ENCODE measurements around the gene SLC24A3.

Gene SLC24A3

GRCh38 chr20:19506021-19506420 lies 293.6 kb downstream of the SLC24A3 start:
- H3K4me3 ChIP-seq (replicated peaks; ENCODE audit: low read depth, low read length) = no peak overlapping the region
- DNase-seq (ENCODE audit: extremely low read depth, low read depth) = no peak
- no peak for TF ChIP-seq CTCF (IDR thresholded peaks at IDR 0.05; ENCODE audit: low read depth, low read length, missing control alignments)

- no peak for TF ChIP-seq CTCF (IDR thresholded peaks at IDR 0.05; ENCODE audit: low read depth, low read length, missing control alignments)
- DNase-seq (ENCODE audit: extremely low read depth, low read depth) = no peak
- H3K4me3 ChIP-seq (replicated peaks; ENCODE audit: low read depth, low read length) = no peak overlapping the region
These were observed 296.0 kb downstream of the SLC24A3 start for GRCh38 chr20:19508449-19508848.

- TF ChIP-seq CTCF (IDR thresholded peaks at IDR 0.05; ENCODE audit: low read depth, low read length, missing control alignments) = no peak
- DNase-seq (ENCODE audit: extremely low read depth, low read depth) = no peak
- H3K4me3 ChIP-seq (replicated peaks; ENCODE audit: low read depth, low read length) = no peak overlapping the region
These were observed 298.2 kb downstream of the SLC24A3 start for GRCh38 chr20:19510611-19511010.

GRCh38 chr20:19511931-19512330 lies 299.5 kb downstream of the SLC24A3 start:
- DNase-seq (ENCODE audit: extremely low read depth, low read depth) = no peak
- H3K4me3 ChIP-seq (replicated peaks; ENCODE audit: low read depth, low read length) = no peak overlapping the region
- no peak for TF ChIP-seq CTCF (IDR thresholded peaks at IDR 0.05; ENCODE audit: low read depth, low read length, missing control alignments)

- no peak overlapping the region for H3K4me3 ChIP-seq (replicated peaks; ENCODE audit: low read depth, low read length)
- DNase-seq (ENCODE audit: extremely low read depth, low read depth) = no peak
- no peak for TF ChIP-seq CTCF (IDR thresholded peaks at IDR 0.05; ENCODE audit: low read depth, low read length, missing control alignments)
These were observed 300.6 kb downstream of the SLC24A3 start for GRCh38 chr20:19512886-19513677.

GRCh38 chr20:19515074-19515473 lies 302.6 kb downstream of the SLC24A3 start:
- DNase-seq (ENCODE audit: extremely low read depth, low read depth) = no peak
- no peak for TF ChIP-seq CTCF (IDR thresholded peaks at IDR 0.05; ENCODE audit: low read depth, low read length, missing control alignments)
- no peak overlapping the region for H3K4me3 ChIP-seq (replicated peaks; ENCODE audit: low read depth, low read length)

- DNase-seq (ENCODE audit: extremely low read depth, low read depth) = no peak
- H3K4me3 ChIP-seq (replicated peaks; ENCODE audit: low read depth, low read length) = no peak overlapping the region
- no peak for TF ChIP-seq CTCF (IDR thresholded peaks at IDR 0.05; ENCODE audit: low read depth, low read length, missing control alignments)
These were observed 307.0 kb downstream of the SLC24A3 start for GRCh38 chr20:19519466-19519865.
